Erythroblast (primary cell): ENCODE data around the gene SH2D6.

Source experiments
- DNase-seq, 2 experiments: peaks; one replicate each; lab custom pipeline; 2025; lab: John Stamatoyannopoulos, UW
- GATA1 ChIP-seq: IDR thresholded peaks from 2 replicates; pipeline ENCODE4 v1.6.1; 2011; ENCODE audit warnings: low read depth, mild to moderate bottlenecking, control low read depth, low read length, moderate library complexity
- POLR2A ChIP-seq: IDR thresholded peaks from 2 replicates; pipeline ENCODE4 v1.6.1; 2011; ENCODE audit warnings: mild to moderate bottlenecking, low read length

Gene SH2D6

DNA sequence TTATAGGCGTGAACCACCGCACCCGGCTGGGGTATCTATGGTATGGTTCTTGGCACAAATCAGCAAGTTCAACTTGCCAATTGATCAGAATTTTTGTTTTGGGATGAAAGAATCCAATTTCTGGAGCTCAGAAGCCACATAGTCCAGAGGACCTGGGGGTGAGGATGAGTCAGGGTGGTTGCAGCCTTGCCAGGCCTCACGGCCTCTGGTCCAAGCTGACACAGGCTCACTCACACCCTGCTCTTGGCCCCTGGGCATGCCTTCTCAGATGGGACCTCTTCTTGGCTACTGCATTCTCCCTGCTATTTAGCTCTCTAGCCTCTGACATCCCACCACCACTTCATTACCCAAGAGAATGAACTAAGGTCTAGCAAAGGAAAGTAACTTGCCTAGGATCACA lies 24.7 kb upstream of the SH2D6 start:
- no peak for TF ChIP-seq GATA1
- TF ChIP-seq POLR2A = no peak
- DNase-seq = no peak

- no peak for DNase-seq
- no peak for TF ChIP-seq POLR2A
- TF ChIP-seq GATA1 = no peak
Observed at GRCh38 chr2:85394261-85394681, 24.2 kb upstream of the SH2D6 start.

- no peak for TF ChIP-seq POLR2A
- TF ChIP-seq GATA1 = no peak
- DNase-seq = no peak
Observed at GRCh38 chr2:85394976-85395375, 23.5 kb upstream of the SH2D6 start.

DNA sequence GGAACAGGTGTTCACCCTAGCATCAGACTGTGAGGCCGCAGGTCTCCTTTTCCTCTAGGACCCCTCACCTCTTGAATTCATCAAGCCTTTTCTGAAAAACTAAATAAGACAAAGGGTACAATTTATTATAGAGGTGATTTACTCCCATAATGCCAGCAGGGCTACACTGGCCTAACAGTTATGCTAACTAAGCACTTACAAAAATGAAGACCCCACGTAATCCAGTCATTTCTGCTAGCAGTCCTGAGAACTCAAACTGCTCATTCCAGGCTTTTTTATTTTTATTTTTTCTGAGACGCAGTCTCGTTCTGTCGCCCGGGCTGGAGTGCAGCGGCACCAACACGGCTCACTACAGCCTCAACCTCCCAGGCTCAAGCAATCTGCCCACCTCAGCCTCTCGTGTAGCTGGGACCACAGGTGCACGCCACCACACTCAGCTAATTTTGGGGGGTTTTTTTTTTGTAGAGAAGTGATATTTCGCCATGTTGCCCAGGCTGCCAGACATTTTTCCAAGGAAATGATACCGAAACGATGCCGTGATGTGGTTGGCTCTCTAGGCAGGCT lies 22.5 kb upstream of the SH2D6 start:
- no peak for TF ChIP-seq GATA1
- no peak for TF ChIP-seq POLR2A
- DNase-seq = no peak

DNA sequence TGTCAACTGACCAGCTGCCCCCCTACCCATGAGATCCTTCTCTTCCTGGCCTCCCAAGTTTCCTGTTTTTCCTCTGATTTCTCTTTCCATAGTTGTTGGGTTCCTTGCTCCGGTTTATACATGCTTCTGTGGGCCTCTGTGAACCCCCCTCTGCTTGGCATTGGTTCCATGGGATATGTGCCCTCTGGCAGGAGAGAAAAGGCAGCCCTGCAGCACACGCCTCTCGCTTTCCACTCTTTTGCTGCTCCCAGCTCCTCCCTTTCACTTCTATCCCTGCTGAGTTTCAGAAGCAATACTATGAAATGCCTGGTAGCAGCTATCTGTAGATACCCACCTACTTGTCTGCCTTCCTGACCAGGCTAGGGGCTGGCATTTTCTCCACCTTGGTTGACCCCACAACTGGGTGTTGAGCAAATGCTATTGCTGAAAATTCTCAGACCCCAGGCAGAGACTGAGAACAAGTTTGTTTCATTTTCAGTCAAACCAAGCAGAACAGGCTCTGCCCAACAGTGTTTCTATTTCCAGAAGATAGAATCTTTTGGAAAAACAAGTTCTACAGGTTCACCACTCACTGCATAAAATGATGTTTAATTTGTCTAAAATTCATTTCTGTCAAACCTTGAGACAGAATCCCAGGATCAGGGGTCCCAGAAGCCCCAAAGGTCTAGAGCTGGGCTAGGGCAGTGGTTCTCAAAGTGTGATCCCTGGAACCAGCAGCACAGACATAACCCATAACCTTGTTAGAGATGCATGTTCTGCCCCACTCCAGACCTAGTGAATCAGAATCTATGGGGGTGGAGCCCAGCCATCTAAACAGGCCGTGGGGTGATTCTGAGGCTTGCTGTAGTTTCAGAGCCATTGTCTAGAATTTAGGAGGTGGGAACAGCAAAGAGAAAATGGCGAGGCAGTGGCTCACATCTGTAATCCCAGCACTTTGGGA lies 21.7 kb upstream of the SH2D6 start:
- no peak for DNase-seq
- no peak for TF ChIP-seq GATA1
- TF ChIP-seq POLR2A = no peak

DNA sequence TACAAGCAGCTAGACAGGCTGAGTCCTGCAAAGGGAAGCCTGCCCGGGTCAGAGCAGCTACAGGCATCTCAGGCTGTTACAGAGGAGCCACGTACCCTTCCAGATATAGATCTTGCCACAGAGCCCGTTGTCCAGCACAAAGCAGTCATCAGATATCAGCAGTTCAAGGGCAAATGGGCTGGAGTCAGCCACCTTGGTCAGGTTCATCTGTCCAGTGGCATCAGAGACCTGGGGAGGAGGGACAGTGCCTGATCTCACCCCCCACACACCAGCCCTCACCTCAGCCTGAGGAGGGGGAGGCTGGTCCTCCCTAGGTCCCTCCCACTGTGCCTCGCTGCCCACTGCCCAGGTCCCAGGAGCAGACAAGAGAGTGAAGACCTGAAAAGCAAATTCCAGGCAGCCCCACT lies 20.6 kb upstream of the SH2D6 start:
- no peak for TF ChIP-seq GATA1
- no peak for TF ChIP-seq POLR2A
- DNase-seq = no peak

DNA sequence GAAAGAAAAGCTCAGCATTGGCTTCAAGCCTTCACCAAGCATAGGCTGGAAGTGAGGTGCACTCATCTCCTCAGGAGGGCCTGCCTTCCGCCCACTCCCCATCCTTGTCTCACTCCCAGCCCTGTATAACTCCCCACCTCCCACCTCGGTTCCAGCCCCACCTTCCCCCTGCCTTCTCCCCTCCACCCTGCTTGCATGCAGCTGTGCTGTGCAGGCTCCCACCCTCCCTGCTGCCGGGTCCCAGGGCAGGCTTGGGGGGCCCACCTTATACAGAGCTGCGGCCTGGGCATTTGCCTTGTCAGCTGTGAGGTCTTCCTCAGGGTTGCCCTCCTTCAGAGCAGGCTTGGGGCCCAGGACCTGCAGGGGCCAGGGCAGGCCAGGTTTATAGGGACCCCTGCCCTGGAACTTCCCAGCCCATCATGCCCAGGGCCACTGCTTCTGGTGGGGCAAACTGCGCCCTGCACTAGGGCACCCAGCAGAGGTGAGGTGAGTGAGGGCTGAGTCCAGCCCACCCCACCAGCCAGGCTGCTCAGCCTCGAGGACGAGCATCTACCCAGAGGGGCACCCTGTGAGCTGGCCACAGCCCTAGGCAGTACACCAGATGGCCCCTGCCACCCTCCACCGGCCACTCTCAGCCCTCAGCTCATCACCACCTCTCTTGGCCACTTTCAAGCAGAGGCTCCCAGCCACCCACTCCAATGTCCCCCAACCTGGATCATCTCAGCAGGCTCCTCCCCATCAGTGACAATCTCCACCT lies 19.9 kb upstream of the SH2D6 start:
- DNase-seq = no peak
- TF ChIP-seq POLR2A (no peak), GATA1 (no peak)

DNA sequence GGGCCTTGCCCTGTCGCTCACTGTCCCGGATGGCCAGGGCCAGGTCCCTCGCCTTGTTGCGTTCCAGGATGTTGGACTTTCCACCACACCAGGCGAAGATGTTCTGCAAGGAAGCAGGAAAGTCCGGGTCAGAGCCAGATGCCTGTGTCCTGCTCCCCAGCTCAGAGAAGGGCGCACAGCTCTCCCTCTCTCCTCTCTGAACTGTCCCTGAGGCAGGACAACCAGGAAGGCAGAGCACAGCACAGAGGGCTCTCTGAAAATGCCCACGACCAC lies 19.4 kb upstream of the SH2D6 start:
- DNase-seq = no peak
- TF ChIP-seq GATA1 (no peak), POLR2A (no peak)

GRCh38 chr2:85400023-85400422 lies 18.5 kb upstream of the SH2D6 start:
- TF ChIP-seq POLR2A (no peak), GATA1 (no peak)
- no peak for DNase-seq

GRCh38 chr2:85400541-85401463 lies 17.7 kb upstream of the SH2D6 start:
- no peak for DNase-seq
- TF ChIP-seq POLR2A (no peak), GATA1 (no peak)

DNA sequence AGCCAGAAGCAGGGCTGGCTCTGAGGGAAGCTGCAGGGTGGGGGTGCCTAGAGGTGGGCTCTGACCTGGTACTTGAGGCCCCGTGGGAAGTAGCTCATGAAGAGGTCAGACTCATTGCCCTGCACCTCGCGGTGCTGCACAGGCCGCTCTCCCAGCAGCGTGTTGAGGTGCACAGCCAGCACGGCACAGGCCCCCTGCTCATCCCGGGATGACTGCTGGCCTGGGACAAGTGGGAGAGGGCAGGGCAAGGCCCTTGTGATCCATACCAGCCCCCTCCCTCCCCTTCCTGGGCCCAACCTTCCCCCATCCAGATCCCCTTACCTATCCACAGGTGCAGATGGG lies 17.1 kb upstream of the SH2D6 start:
- DNase-seq = no peak
- TF ChIP-seq GATA1 (no peak), POLR2A (no peak)

DNA sequence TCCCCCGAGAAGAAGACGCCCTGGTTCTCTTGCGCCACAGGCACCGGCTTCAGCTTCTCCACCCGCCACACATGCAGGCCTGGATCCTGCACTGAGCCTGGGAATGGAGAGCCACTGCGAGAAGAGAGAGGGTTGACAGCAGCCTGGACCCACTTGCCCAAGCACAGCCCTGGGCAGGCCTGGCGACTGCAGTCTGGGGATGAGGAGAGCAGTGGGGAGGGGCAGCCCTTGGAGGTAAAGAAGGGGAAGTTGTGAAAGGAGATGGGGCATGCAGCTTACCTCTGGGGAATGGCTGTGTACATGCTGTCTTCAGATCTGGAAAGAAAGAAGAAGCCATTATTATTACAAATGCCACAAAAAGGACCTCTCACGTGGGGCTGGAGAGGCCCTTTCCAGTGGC lies 16.7 kb upstream of the SH2D6 start:
- no peak for DNase-seq
- TF ChIP-seq GATA1 (no peak), POLR2A (no peak)

DNA sequence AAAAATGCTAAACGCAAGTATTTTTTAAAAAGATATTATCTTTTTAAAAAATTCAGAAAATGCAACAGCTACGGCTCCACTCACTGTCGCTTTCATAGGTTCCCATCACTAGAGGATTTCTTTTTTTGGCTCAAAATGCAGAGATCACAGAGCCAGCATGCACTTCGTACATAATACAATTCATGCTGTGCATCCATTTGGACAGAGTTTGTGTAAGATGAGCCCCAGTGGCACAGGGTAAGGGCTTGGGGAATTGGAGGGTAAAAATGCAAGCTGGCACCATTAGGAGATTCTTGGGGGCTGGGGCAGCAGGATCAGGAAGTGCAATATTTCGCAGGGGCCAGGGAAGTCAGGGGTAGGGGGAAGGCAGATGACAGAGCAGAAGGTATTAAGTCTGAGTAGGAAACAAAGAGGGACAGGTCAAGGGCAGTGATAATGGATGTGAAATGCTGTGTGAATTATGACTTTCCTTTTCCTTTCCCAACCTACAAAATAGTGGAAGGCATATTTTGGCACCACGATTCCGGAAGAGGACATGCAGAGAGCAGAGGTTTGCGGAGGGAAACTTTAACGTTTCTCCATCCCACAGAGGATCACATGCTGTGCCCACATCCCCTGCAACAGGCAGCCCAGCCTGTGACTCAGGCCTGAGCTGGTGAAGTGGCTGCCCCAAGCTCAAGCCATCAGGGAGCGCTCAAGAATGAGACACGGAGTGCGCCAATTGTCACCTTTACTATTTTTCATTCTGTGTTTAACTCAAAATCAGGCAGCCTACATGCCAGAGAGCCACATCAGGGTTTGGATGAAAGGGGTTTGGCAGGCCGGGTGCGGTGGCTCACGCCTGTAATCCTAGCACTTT lies 13.1 kb upstream of the SH2D6 start:
- no peak for DNase-seq

More for the DNA sequence above, 13.1 kb upstream of the SH2D6 start:
- TF ChIP-seq GATA1 (no peak), POLR2A (no peak)
